WTC11 (cell line): ENCODE results near the gene RETSAT. TPM values are rescaled to one million over a fixed set of nuclear protein-coding genes. Genes with fewer than 3 reads are reported as not detected.

ENCODE experiments used
- ATAC-seq: fragments of 200-7000 bp; cut with Tn5 transposase; 2 replicates; pipeline ENCODE4 v1.10.0; 2021; ENCODE audit warnings: mild to moderate bottlenecking, moderate library complexity
- CTCF ChIA-PET: fragments of 300-600 bp; sonication (Branson Sonifier 250); formaldehyde crosslinking; loops from one replicate; lab custom pipeline; 2021; ENCODE audit warnings: antibody characterized with exemption; lab: Charles Lee
- POLR2A ChIA-PET: fragments of 350-600 bp; sonication (Branson Sonifier 250); formaldehyde crosslinking; loops from one replicate; lab custom pipeline; 2021; ENCODE audit warnings: antibody characterized with exemption; lab: Charles Lee
- DNase-seq: peaks from one replicate; pipeline ENCODE4 v3.0.0; 2021; ENCODE audit warnings: low spot score
- H3K27ac Mint-ChIP-seq: 2 replicates; pipeline ENCODE4 v1.8.0; 2021; ENCODE audit warnings: mixed read lengths
- H3K27me3 Mint-ChIP-seq: 2 replicates; pipeline ENCODE4 v1.8.0; 2021; ENCODE audit warnings: low read depth, mild to moderate bottlenecking, moderate library complexity, mixed read lengths
- H3K36me3 Mint-ChIP-seq: 2 replicates; pipeline ENCODE4 v1.8.0; 2021; ENCODE audit warnings: mixed read lengths
- H3K4me1 Mint-ChIP-seq: 2 replicates; pipeline ENCODE4 v1.8.0; 2022; ENCODE audit warnings: mixed read lengths
- H3K4me3 Mint-ChIP-seq: 2 replicates; pipeline ENCODE4 v1.8.0; 2021; ENCODE audit warnings: mild to moderate bottlenecking, moderate library complexity, mixed read lengths
- H3K9me3 Mint-ChIP-seq: 2 replicates; pipeline ENCODE4 v1.8.0; 2021; ENCODE audit warnings: mixed read lengths
- ATF2 ChIP-seq: sonication (generic); formaldehyde crosslinking; IDR thresholded peaks from 2 replicates; pipeline ENCODE4 v1.8.1; 2022; ENCODE audit warnings: low read depth, missing genetic modification reagents, borderline replicate concordance
- CBFB ChIP-seq: sonication (generic); formaldehyde crosslinking; IDR thresholded peaks from 2 replicates; pipeline ENCODE4 v1.8.1; 2022; ENCODE audit warnings: mild to moderate bottlenecking, low read depth, missing genetic modification reagents
- CREM ChIP-seq: sonication (generic); formaldehyde crosslinking; IDR thresholded peaks from 2 replicates; pipeline ENCODE4 v1.8.1; 2022; ENCODE audit warnings: mild to moderate bottlenecking, missing genetic modification reagents, moderate library complexity
- CTCF ChIP-seq: fragments of 200-600 bp; IDR thresholded peaks from 2 replicates; pipeline ENCODE4 v1.8.0; 2022; ENCODE audit warnings: antibody characterized with exemption
- E2F5 ChIP-seq: sonication (generic); formaldehyde crosslinking; IDR thresholded peaks from 2 replicates; pipeline ENCODE4 v1.8.1; 2022; ENCODE audit warnings: mild to moderate bottlenecking, moderate library complexity, missing genetic modification reagents
- GRHL2 ChIP-seq: fragments of 250-450 bp; sonication (Bioruptor Pico); IDR thresholded peaks from 2 replicates; pipeline ENCODE4 v1.8.0; 2022; ENCODE audit warnings: mild to moderate bottlenecking, moderate library complexity; ENCODE audit not compliant: insufficient replicate concordance, severe bottlenecking
- HMGXB4 ChIP-seq: sonication (generic); formaldehyde crosslinking; IDR thresholded peaks from 2 replicates; pipeline ENCODE4 v1.8.1; 2023; ENCODE audit warnings: mild to moderate bottlenecking, moderate library complexity, missing genetic modification reagents
- MYBL2 ChIP-seq: sonication (generic); formaldehyde crosslinking; IDR thresholded peaks from 2 replicates; pipeline ENCODE4 v1.8.1; 2023; ENCODE audit warnings: mild to moderate bottlenecking, moderate library complexity, missing genetic modification reagents
- NFYB ChIP-seq: sonication (generic); formaldehyde crosslinking; conservative IDR thresholded peaks from 2 replicates; pipeline ENCODE4 v1.8.0; 2022; ENCODE audit warnings: low read depth, missing genetic modification reagents
- RELA ChIP-seq: sonication (generic); formaldehyde crosslinking; IDR thresholded peaks from 2 replicates; pipeline ENCODE4 v1.8.1; 2022; ENCODE audit warnings: missing genetic modification reagents, mild to moderate bottlenecking, borderline replicate concordance
- SMAD4 ChIP-seq: sonication (generic); formaldehyde crosslinking; IDR thresholded peaks from 2 replicates; pipeline ENCODE4 v1.8.0; 2022; ENCODE audit warnings: mild to moderate bottlenecking, missing genetic modification reagents
- ZNF219 ChIP-seq: sonication (generic); formaldehyde crosslinking; IDR thresholded peaks from 2 replicates; pipeline ENCODE4 v1.8.0; 2023; ENCODE audit warnings: missing genetic modification reagents, mild to moderate bottlenecking, borderline replicate concordance
- ZNF423 ChIP-seq: fragments of 250-450 bp; sonication (Bioruptor Pico); IDR thresholded peaks from 2 replicates; pipeline ENCODE4 v2.1.2; 2022; ENCODE audit warnings: mild to moderate bottlenecking, moderate library complexity
- total RNA-seq: library from RNA; stranded (reverse); gene quantifications from 3 replicates; pipeline ENCODE4 v1.2.3, GENCODE V29; 2021
- TF ChIP-seq, protein P1 (sequence below): sonication (generic); formaldehyde crosslinking; IDR thresholded peaks from 2 replicates; pipeline ENCODE4 v1.8.0; 2023; ENCODE audit warnings: mild to moderate bottlenecking, missing genetic modification reagents

Gene RETSAT
- total RNA-seq, 1 experiment from 2014 or later, result 24.4 TPM

- TF ChIP-seq ZNF219 (CRISPR knock-in tag) (no peak), MYBL2 (CRISPR knock-in tag) (no peak), CTCF (no peak), NFYB (CRISPR knock-in tag) (no peak), CBFB (CRISPR knock-in tag) (no peak)
Measured at GRCh38 chr2:85342156-85342555, 12.2 kb downstream of the RETSAT start (continued).

GRCh38 chr2:85341269-85342029, 12.9 kb downstream of the RETSAT start:
- ChIA-PET POLR2A (no interaction called here), CTCF (no interaction called here)
- no peak overlapping the region for H3K4me3 Mint-ChIP-seq

DNA sequence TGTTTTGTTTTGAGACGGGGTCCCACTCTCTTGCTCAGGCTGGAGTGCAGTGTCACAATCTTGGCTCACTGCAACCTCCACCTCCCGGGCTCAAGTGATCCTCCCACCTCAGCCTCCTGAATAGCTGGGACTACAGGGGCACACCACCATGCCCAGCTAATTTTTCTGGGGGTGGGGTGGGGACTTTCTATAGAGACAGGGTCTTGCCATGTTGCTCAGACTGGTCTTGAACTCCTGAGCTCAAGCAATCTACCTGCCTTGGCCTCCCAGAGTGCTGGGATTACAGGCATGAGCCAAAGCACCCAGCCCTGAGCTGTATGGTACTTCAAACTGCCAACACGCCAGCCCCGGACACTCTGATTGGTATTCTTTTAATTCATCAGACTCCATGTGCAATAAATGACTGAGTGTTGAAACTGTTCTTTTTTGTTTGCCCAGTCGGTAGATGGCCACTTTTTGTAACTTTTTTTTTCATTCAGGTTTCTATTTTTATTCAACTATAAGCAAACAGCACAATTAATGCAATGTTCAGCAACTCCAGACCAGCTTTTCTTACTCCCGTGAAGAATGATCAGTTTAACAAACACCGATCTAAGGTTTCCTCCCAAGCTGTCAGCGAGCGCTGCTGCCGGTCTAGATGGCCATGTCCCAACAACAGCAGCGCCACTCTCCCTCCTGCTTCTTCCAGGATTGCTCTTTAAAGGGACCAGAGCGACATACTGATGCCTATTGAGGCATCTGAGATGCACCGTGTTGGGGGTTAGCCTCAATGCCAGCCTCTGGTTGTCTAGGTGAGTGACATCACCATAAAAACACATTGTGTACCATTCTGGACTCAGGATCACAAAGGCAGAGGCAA, 14.1 kb downstream of the RETSAT start:
- CTCF ChIA-PET, result interaction anchor here (0.8 to 1.7 kb wide), 3 partner anchors 40 to 273 kb away, joined by 5 to 6 read pairs (median 5); no protein-coding TSS in a partner anchor
- peaks cover 2% of the 10 kb centered on the region for H3K27me3 Mint-ChIP-seq

More at GRCh38 chr2:85341269-85342029, 12.9 kb downstream of the RETSAT start:
- DNase-seq (no peak), ATAC-seq (no peak)
- Mint-ChIP-seq H3K36me3 (peaks cover 5% of the 10 kb centered on the region; the same call in 1 of the 2 replicates), H3K9me3 (no peaks in the 10 kb centered on the region), H3K27ac (no peak overlapping the region), H3K27me3 (peaks cover 2% of the 10 kb centered on the region), H3K4me1 (peaks cover 17% of the 10 kb centered on the region)
- TF ChIP-seq SMAD4 (no peak), ATF2 (no peak)

More for the DNA sequence above, 14.1 kb downstream of the RETSAT start:
- H3K4me3 Mint-ChIP-seq, result no peak overlapping the region
- peaks cover 5% of the 10 kb centered on the region; the same call in 1 of the 2 replicates for H3K36me3 Mint-ChIP-seq
- POLR2A ChIA-PET, result no interaction called here
- no peak for DNase-seq
- H3K27ac Mint-ChIP-seq, result no peak overlapping the region; the same call in 1 of the 2 replicates
- ATAC-seq, result no peak
- peaks cover 2% of the 10 kb centered on the region; the same call in 1 of the 2 replicates for H3K9me3 Mint-ChIP-seq
- TF ChIP-seq HMGXB4 (CRISPR knock-in tag) (no peak), RELA (CRISPR knock-in tag) (no peak), E2F5 (CRISPR knock-in tag) (no peak), GRHL2 (CRISPR knock-in tag) (no peak), ZNF423 (CRISPR knock-in tag) (no peak), CREM (CRISPR knock-in tag) (no peak)
- TF ChIP-seq, protein P1, sequence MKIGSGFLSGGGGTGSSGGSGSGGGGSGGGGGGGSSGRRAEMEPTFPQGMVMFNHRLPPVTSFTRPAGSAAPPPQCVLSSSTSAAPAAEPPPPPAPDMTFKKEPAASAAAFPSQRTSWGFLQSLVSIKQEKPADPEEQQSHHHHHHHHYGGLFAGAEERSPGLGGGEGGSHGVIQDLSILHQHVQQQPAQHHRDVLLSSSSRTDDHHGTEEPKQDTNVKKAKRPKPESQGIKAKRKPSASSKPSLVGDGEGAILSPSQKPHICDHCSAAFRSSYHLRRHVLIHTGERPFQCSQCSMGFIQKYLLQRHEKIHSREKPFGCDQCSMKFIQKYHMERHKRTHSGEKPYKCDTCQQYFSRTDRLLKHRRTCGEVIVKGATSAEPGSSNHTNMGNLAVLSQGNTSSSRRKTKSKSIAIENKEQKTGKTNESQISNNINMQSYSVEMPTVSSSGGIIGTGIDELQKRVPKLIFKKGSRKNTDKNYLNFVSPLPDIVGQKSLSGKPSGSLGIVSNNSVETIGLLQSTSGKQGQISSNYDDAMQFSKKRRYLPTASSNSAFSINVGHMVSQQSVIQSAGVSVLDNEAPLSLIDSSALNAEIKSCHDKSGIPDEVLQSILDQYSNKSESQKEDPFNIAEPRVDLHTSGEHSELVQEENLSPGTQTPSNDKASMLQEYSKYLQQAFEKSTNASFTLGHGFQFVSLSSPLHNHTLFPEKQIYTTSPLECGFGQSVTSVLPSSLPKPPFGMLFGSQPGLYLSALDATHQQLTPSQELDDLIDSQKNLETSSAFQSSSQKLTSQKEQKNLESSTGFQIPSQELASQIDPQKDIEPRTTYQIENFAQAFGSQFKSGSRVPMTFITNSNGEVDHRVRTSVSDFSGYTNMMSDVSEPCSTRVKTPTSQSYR (CRISPR knock-in tag), result no peak
- peaks cover 17% of the 10 kb centered on the region for H3K4me1 Mint-ChIP-seq
